K562 (cell line): ENCODE results near the gene METTL23. TPM values are rescaled to one million over a fixed set of nuclear protein-coding genes. Genes with fewer than 3 reads are reported as not detected.

Experiments
- CXXC5 ChIP-seq: fragments of 250-450 bp; sonication (Bioruptor Pico); IDR thresholded peaks from 2 replicates; pipeline ENCODE4 v1.8.0; 2022; ENCODE audit warnings: inconsistent platforms, mild to moderate bottlenecking, moderate library complexity
- DACH1 ChIP-seq: fragments of 450-650 bp; IDR thresholded peaks from 2 replicates; pipeline ENCODE4 v1.6.1; 2018; ENCODE audit not compliant: partially characterized antibody
- FOXP1 ChIP-seq: sonication (generic); formaldehyde crosslinking; IDR thresholded peaks from 2 replicates; pipeline ENCODE4 v1.8.0; 2022; ENCODE audit warnings: mild to moderate bottlenecking, missing genetic modification reagents
- FUS ChIP-seq: fragments of 200-400 bp; formaldehyde crosslinking; optimal IDR thresholded peaks from 2 replicates; pipeline ENCODE3; 2017; ENCODE audit warnings: low read depth, low read length
- GABPB1 ChIP-seq: sonication (generic); formaldehyde crosslinking; IDR thresholded peaks from 2 replicates; pipeline ENCODE4 v1.8.0; 2022; ENCODE audit warnings: mild to moderate bottlenecking, missing genetic modification reagents
- GATAD2A ChIP-seq: fragments of 450-650 bp; IDR thresholded peaks from 2 replicates; pipeline ENCODE4 v1.6.1; 2017
- HNRNPL ChIP-seq: fragments of 200-400 bp; formaldehyde crosslinking; IDR thresholded peaks from 2 replicates; pipeline ENCODE4 v1.6.1; 2017; ENCODE audit warnings: low read depth, mild to moderate bottlenecking, low read length
- MTA2 ChIP-seq: fragments of 450-650 bp; IDR thresholded peaks from 2 replicates; pipeline ENCODE4 v1.6.1; 2016; ENCODE audit warnings: low read depth
- POLR2B ChIP-seq: fragments of 450-650 bp; IDR thresholded peaks from 2 replicates; pipeline ENCODE4 v1.6.1; 2018; ENCODE audit warnings: low read depth; ENCODE audit not compliant: partially characterized antibody
- POLR2G ChIP-seq: fragments of 200-400 bp; formaldehyde crosslinking; IDR thresholded peaks from 2 replicates; pipeline ENCODE4 v1.6.1; 2017; ENCODE audit warnings: low read depth, mild to moderate bottlenecking, antibody characterized with exemption, low read length, moderate library complexity
- PTBP1 ChIP-seq: fragments of 200-400 bp; formaldehyde crosslinking; IDR thresholded peaks from 2 replicates; pipeline ENCODE4 v1.6.1; 2017; ENCODE audit warnings: low read depth, low read length
- SAP30 ChIP-seq: fragments of 200-600 bp; sonication (generic); IDR thresholded peaks from 2 replicates; pipeline ENCODE4 v1.6.1; 2012; ENCODE audit warnings: borderline replicate concordance, low read depth, mild to moderate bottlenecking, moderate library complexity, low read length, control low read depth, inconsistent platforms; ENCODE audit not compliant: insufficient read depth, poor library complexity, severe bottlenecking
- TOE1 ChIP-seq, 2 experiments: fragments of 450-650 bp in 1 of 2; sonication (generic) in 1 of 2; formaldehyde crosslinking in 1 of 2; IDR thresholded peaks; 2 replicates each; pipeline versions ENCODE4 v1.7.1 to v1.8.0; 2016 to 2022; ENCODE audit warnings: borderline replicate concordance in 2 of 2, mild to moderate bottlenecking in 2 of 2, antibody characterized with exemption in 1 of 2, inconsistent platforms in 1 of 2, low read depth in 1 of 2, missing genetic modification reagents in 1 of 2, moderate library complexity in 1 of 2
- XRCC5 ChIP-seq: fragments of 200-400 bp; formaldehyde crosslinking; IDR thresholded peaks from 2 replicates; pipeline ENCODE4 v1.6.1; 2017; ENCODE audit warnings: low read depth, mild to moderate bottlenecking, low read length
- ZNF197 ChIP-seq: fragments of 200-800 bp; sonication (Bioruptor generic); IDR thresholded peaks from 2 replicates; pipeline ENCODE4 v1.6.1; 2016; ENCODE audit warnings: low read depth, missing genetic modification characterization, missing compliant biosample characterization
- ZNF316 ChIP-seq: fragments of 450-650 bp; IDR thresholded peaks from 2 replicates; pipeline ENCODE4 v1.6.1; 2016
- ZNF436 ChIP-seq: fragments of 250-450, 450-650 bp; sonication (Bioruptor Pico); formaldehyde crosslinking; IDR thresholded peaks from 2 replicates; pipeline ENCODE4 v1.7.0; 2020; ENCODE audit warnings: mild to moderate bottlenecking
- polyA plus RNA-seq, 8 experiments: library from polyadenylated mRNA; depleted of rRNA in 4 of 8; stranded (reverse) in 5 of 8; unstranded in 3 of 8; fragments of >200 nt; fragmentation: Nextera tagmentation in 2 of 8; fragmentation: Illumina TruSeq in 1 of 8; extraction: Ambion mirVana in 2 of 8; extraction: Trizol in 1 of 8; gene quantifications; 2 replicates each; pipeline versions ENCODE4 v1.2.1 to v1.2.3, GENCODE V29; 2011 to 2014; ENCODE audit warnings: inconsistent platforms in 1 of 8, missing spikeins in 1 of 8
- total RNA-seq, 7 experiments: library from RNA; depleted of rRNA in 6 of 7; stranded (reverse); fragments of >200 nt in 6 of 7; fragmentation: Illumina TruSeq in 2 of 7; extraction: Trizol in 2 of 7; gene quantifications; 2 replicates each; pipeline versions ENCODE4 v1.2.1 to v1.2.3, GENCODE V29; 2011 to 2021; ENCODE audit warnings: low replicate concordance in 1 of 7
- TF ChIP-seq, protein P1 (sequence below): sonication (generic); formaldehyde crosslinking; IDR thresholded peaks from 2 replicates; pipeline ENCODE4 v1.8.1; 2023; ENCODE audit warnings: missing genetic modification reagents, mild to moderate bottlenecking, borderline replicate concordance
- TF ChIP-seq, protein P2 (sequence below): fragments of 250-450 bp; sonication (Bioruptor Pico); IDR thresholded peaks from 2 replicates; pipeline ENCODE4 v1.5.0; 2021
- TF ChIP-seq, protein P3 (sequence below): sonication (generic); formaldehyde crosslinking; IDR thresholded peaks from 2 replicates; pipeline ENCODE4 v1.8.0; 2022; ENCODE audit warnings: mild to moderate bottlenecking, low read depth, missing genetic modification reagents

METTL23 gene
- total and polyA plus RNA-seq, 9 of the 15 experiments (the other 6 are each of a cell fraction or from before 2014, with no cell fraction given), result 29.4 to 67.3 (median 41.6) TPM

DNA sequence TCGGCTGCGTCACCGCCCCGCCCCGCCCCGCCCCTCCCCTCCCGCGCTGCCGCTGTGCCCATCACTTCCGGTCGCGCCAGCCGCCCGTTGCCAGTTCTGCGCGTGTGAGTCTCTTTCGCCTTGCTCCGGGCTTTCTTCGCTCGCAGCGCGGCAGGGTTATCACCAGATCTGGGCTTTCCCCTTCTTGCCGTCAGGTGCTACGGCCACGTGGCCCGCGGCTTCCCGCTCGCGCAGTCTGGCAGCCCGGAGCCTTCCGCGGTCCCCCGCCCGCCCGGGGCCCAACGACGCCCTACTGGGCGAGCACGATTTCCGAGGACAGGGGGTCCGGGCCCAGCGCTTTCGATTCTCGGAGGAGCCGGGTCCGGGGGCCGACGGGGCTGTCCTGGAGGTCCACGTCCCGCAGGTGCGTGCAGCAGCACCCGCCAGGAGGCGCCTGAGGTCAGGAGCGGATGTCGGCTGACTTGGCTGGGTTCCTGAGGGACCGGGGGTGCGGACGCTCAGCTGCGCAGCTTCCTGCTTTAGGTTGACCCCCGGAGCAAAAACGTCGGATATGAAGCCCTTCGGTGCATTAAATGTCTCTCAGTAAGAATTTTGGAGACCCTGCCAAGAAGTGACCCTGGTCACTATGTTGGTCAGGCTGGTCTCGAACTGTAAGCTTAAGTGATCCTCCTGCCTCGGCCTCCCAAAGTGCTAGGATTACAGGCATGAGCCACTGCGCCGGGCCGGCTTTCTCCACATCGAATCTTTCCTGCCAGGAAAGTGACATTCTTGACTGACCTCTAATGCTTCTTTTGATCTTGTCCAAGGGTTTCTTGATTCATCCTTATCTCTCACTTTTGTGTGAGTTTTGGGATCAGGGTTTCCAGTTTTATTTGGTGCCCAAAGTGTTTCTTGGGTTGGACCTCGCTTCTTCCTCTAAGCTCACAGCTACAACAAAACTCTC, at the start of gene METTL23 (continued):
- TF ChIP-seq, protein P1, sequence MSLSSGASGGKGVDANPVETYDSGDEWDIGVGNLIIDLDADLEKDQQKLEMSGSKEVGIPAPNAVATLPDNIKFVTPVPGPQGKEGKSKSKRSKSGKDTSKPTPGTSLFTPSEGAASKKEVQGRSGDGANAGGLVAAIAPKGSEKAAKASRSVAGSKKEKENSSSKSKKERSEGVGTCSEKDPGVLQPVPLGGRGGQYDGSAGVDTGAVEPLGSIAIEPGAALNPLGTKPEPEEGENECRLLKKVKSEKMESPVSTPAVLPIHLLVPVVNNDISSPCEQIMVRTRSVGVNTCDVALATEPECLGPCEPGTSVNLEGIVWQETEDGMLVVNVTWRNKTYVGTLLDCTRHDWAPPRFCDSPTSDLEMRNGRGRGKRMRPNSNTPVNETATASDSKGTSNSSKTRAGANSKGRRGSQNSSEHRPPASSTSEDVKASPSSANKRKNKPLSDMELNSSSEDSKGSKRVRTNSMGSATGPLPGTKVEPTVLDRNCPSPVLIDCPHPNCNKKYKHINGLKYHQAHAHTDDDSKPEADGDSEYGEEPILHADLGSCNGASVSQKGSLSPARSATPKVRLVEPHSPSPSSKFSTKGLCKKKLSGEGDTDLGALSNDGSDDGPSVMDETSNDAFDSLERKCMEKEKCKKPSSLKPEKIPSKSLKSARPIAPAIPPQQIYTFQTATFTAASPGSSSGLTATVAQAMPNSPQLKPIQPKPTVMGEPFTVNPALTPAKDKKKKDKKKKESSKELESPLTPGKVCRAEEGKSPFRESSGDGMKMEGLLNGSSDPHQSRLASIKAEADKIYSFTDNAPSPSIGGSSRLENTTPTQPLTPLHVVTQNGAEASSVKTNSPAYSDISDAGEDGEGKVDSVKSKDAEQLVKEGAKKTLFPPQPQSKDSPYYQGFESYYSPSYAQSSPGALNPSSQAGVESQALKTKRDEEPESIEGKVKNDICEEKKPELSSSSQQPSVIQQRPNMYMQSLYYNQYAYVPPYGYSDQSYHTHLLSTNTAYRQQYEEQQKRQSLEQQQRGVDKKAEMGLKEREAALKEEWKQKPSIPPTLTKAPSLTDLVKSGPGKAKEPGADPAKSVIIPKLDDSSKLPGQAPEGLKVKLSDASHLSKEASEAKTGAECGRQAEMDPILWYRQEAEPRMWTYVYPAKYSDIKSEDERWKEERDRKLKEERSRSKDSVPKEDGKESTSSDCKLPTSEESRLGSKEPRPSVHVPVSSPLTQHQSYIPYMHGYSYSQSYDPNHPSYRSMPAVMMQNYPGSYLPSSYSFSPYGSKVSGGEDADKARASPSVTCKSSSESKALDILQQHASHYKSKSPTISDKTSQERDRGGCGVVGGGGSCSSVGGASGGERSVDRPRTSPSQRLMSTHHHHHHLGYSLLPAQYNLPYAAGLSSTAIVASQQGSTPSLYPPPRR (CRISPR knock-in tag), result 0 out of 2 replicates have a peak, but pooled peaks have one; percentile 31
- TF ChIP-seq CXXC5 (CRISPR knock-in tag) (peak; percentile 71), DACH1 (peak; percentile 63), XRCC5 (0 out of 2 replicates have a peak, but pooled peaks have one; percentile 24), POLR2G (peak; percentile 77), ZNF316 (peak; percentile 18; the same call in 1 of the 2 replicates), GABPB1 (CRISPR knock-in tag) (peak; percentile 89), HNRNPL (no peak; the same call in none of the 2 replicates), POLR2B (peak; percentile 57), ZNF197 (CRISPR knock-in tag) (no peak), ZNF436 (CRISPR knock-in tag) (no peak), TOE1 (IDR thresholded peaks at IDR 0.05; ENCODE audit: borderline replicate concordance) (peak; percentile 73; the same call in 1 of the 2 replicates), TOE1 (CRISPR knock-in tag; IDR thresholded peaks at IDR 0.05; ENCODE audit: borderline replicate concordance, low read depth) (no peak), PTBP1 (no peak), FOXP1 (CRISPR knock-in tag) (peak; percentile 81), MTA2 (no peak), SAP30 (peak; percentile 52), GATAD2A (peak; percentile 48; the same call in 1 of the 2 replicates), FUS (no peak)
- TF ChIP-seq, protein P2, sequence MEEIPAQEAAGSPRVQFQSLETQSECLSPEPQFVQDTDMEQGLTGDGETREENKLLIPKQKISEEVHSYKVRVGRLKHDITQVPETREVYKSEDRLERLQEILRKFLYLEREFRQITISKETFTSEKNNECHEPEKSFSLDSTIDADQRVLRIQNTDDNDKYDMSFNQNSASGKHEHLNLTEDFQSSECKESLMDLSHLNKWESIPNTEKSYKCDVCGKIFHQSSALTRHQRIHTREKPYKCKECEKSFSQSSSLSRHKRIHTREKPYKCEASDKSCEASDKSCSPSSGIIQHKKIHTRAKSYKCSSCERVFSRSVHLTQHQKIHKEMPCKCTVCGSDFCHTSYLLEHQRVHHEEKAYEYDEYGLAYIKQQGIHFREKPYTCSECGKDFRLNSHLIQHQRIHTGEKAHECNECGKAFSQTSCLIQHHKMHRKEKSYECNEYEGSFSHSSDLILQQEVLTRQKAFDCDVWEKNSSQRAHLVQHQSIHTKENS (CRISPR knock-in tag), result no peak
- TF ChIP-seq, protein P3, sequence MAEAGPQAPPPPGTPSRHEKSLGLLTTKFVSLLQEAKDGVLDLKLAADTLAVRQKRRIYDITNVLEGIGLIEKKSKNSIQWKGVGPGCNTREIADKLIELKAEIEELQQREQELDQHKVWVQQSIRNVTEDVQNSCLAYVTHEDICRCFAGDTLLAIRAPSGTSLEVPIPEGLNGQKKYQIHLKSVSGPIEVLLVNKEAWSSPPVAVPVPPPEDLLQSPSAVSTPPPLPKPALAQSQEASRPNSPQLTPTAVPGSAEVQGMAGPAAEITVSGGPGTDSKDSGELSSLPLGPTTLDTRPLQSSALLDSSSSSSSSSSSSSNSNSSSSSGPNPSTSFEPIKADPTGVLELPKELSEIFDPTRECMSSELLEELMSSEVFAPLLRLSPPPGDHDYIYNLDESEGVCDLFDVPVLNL (CRISPR knock-in tag), result peak; percentile 44; the same call in 1 of the 2 replicates
